ENCODE measurements around the gene ST3GAL2. TPM values are rescaled to one million over a fixed set of nuclear protein-coding genes. Genes with fewer than 3 reads are reported as not detected.

ST3GAL2 gene, protein sequence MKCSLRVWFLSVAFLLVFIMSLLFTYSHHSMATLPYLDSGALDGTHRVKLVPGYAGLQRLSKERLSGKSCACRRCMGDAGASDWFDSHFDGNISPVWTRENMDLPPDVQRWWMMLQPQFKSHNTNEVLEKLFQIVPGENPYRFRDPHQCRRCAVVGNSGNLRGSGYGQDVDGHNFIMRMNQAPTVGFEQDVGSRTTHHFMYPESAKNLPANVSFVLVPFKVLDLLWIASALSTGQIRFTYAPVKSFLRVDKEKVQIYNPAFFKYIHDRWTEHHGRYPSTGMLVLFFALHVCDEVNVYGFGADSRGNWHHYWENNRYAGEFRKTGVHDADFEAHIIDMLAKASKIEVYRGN
- total RNA-seq = 10 to 100 TPM; 56.4 to 57.8 TPM
- polyA plus RNA-seq (2013, experiment 1 of 2) = 28.0 TPM
- 30.2 TPM for polyA plus RNA-seq (2013, experiment 2 of 2)
- long read RNA-seq, experiment 1, full-length matches to known transcripts = 5 of 23 reads
- long read RNA-seq, experiment 1, partial matches to known transcripts = 2 of 23 reads
- long read RNA-seq, experiment 1, other reads (novel, unspliced or antisense) = 16 of 23 reads
- long read RNA-seq, experiment 2, full-length matches to known transcripts = 109 of 139 reads
- long read RNA-seq, experiment 2, partial matches to known transcripts = 7 of 139 reads
- long read RNA-seq, experiment 2, other reads (novel, unspliced or antisense) = 23 of 139 reads
- long read RNA-seq, experiment 3, full-length matches to known transcripts = 27 of 41 reads
- long read RNA-seq, experiment 3, partial matches to known transcripts = 0 of 41 reads
- long read RNA-seq, experiment 3, other reads (novel, unspliced or antisense) = 14 of 41 reads
- long read RNA-seq, experiment 4, partial matches to known transcripts = 0 of 1 reads
- long read RNA-seq, experiment 4, other reads (novel, unspliced or antisense) = 1 of 1 reads

GRCh38 chr16:70438969-70439862 is at the start of gene ST3GAL2:
ST3GAL2 (minus strand) TSS chr16:70439100; CDS start chr16:70398530, 40,570 bp downstream.
- Histone ChIP-seq H3K9ac (ENCODE audit: extremely low read depth, low read length, poor library complexity, severe bottlenecking) (peak within 1 kb of the TSS; percentile 65), H3K9me3 (ENCODE audit: control insufficient read depth, low read length) (no peaks in the 10 kb centered on the region), H3K4me3 (ENCODE audit: low read length) (peak within 1 kb of the TSS; percentile 92), H3K4me1 (ENCODE audit: control insufficient read depth, insufficient read depth, low read length) (peaks cover 8% of the 10 kb centered on the region), H3K27ac (ENCODE audit: low read depth, low read length) (peak within 1 kb of the TSS; percentile 66), H3K36me3 (ENCODE audit: control insufficient read depth, insufficient read depth, low read length) (peaks cover 10% of the 10 kb centered on the region), H3K27me3 (ENCODE audit: control insufficient read depth, insufficient read depth, low read length, poor library complexity, severe bottlenecking) (no peaks in the 10 kb centered on the region)
- Mint-ChIP-seq H3K27me3 (ENCODE audit: insufficient read depth) (no peaks in the 10 kb centered on the region), H3K36me3 (ENCODE audit: low read depth) (peaks cover 9% of the 10 kb centered on the region), H3K27ac (peak within 1 kb of the TSS; percentile 92), H3K9me3 (no peaks in the 10 kb centered on the region), H3K4me1 (peaks cover 32% of the 10 kb centered on the region), H3K4me3 (peak within 1 kb of the TSS; percentile 86)
- 5 to 8% methylated on average over 12 to 70 of the region's 86 CpGs for WGBS, 2 experiments (ENCODE audit: insufficient coverage in 1 of 2, insufficient read length in 1 of 2)
- DNase-seq = peak; percentile 98
- no peak for TF ChIP-seq CTCF (conservative IDR thresholded peaks at IDR 0.05)

GRCh38 chr16:70484867-70485266 is 46.0 kb upstream of the ST3GAL2 start:
- Mint-ChIP-seq H3K4me3 (no peak overlapping the region), H3K36me3 (ENCODE audit: low read depth) (peaks cover 40% of the 10 kb centered on the region), H3K27me3 (ENCODE audit: insufficient read depth) (no peaks in the 10 kb centered on the region), H3K4me1 (no peaks in the 10 kb centered on the region), H3K27ac (no peak overlapping the region), H3K9me3 (no peaks in the 10 kb centered on the region)
- DNase-seq = no peak
- Histone ChIP-seq H3K9me3 (ENCODE audit: control insufficient read depth, low read length) (no peaks in the 10 kb centered on the region), H3K27ac (ENCODE audit: low read depth, low read length) (no peak overlapping the region), H3K4me1 (ENCODE audit: control insufficient read depth, insufficient read depth, low read length) (no peaks in the 10 kb centered on the region), H3K27me3 (ENCODE audit: control insufficient read depth, insufficient read depth, low read length, poor library complexity, severe bottlenecking) (no peaks in the 10 kb centered on the region), H3K9ac (ENCODE audit: extremely low read depth, low read length, poor library complexity, severe bottlenecking) (no peak overlapping the region), H3K36me3 (ENCODE audit: control insufficient read depth, insufficient read depth, low read length) (peaks cover 42% of the 10 kb centered on the region), H3K4me3 (ENCODE audit: low read length) (no peak overlapping the region)
- TF ChIP-seq CTCF (conservative IDR thresholded peaks at IDR 0.05) = no peak
- WGBS, 2 experiments (ENCODE audit: insufficient coverage in 1 of 2, insufficient read length in 1 of 2) = 88% methylated on average over 2 of the region's 2 CpGs; no CpG with 5 or more reads in 1 of the 2 experiments

GRCh38 chr16:70483426-70483825 is 44.5 kb upstream of the ST3GAL2 start:
- Histone ChIP-seq H3K9ac (ENCODE audit: extremely low read depth, low read length, poor library complexity, severe bottlenecking) (no peak overlapping the region), H3K4me3 (ENCODE audit: low read length) (no peak overlapping the region), H3K4me1 (ENCODE audit: control insufficient read depth, insufficient read depth, low read length) (no peaks in the 10 kb centered on the region), H3K9me3 (ENCODE audit: control insufficient read depth, low read length) (no peaks in the 10 kb centered on the region), H3K27ac (ENCODE audit: low read depth, low read length) (no peak overlapping the region), H3K36me3 (ENCODE audit: control insufficient read depth, insufficient read depth, low read length) (peaks cover 40% of the 10 kb centered on the region), H3K27me3 (ENCODE audit: control insufficient read depth, insufficient read depth, low read length, poor library complexity, severe bottlenecking) (no peaks in the 10 kb centered on the region)
- no peaks in the 10 kb centered on the region for H3K4me1 Mint-ChIP-seq
- no peak for TF ChIP-seq CTCF (conservative IDR thresholded peaks at IDR 0.05)
- H3K36me3 Mint-ChIP-seq (ENCODE audit: low read depth) = peaks cover 36% of the 10 kb centered on the region
- DNase-seq = no peak
- H3K27ac Mint-ChIP-seq = no peak overlapping the region
- H3K4me3 Mint-ChIP-seq = no peak overlapping the region
- no peaks in the 10 kb centered on the region for H3K27me3 Mint-ChIP-seq (ENCODE audit: insufficient read depth)
- no peaks in the 10 kb centered on the region for H3K9me3 Mint-ChIP-seq
- WGBS, 2 experiments (ENCODE audit: insufficient coverage in 1 of 2, insufficient read length in 1 of 2) = 81% methylated on average over 5 of the region's 5 CpGs
